T-helper 17 cell (primary cell): Measurements from ENCODE around the gene ATF6. TPM values are rescaled to one million over a fixed set of nuclear protein-coding genes. Genes with fewer than 3 reads are reported as not detected.
A peak's percentile ranks its signal among the peaks of the same experiment; 100 is the strongest.

ENCODE experiments used
- ATAC-seq: fragments of 150-1000 bp; cut with Tn5 transposase; 2 replicates; pipeline ENCODE4 v1.10.0; 2021; ENCODE audit warnings: mild to moderate bottlenecking, moderate library complexity
- DNase-seq, 3 donors: peaks; one replicate each; pipeline versions ENCODE4 v3.0.0 to v3.0.0-alpha.2; 2020 to 2021
- H3K9me3 ChIP-seq: one replicate; pipeline ENCODE4 v1.7.0; 2013; ENCODE audit warnings: low read length, mild to moderate bottlenecking; ENCODE audit not compliant: control insufficient read depth, poor library complexity, severe bottlenecking
- H3K27ac Mint-ChIP-seq: one replicate; pipeline ENCODE4 v1.8.0; 2022; ENCODE audit warnings: mild to moderate bottlenecking, moderate library complexity, mixed read lengths
- H3K27me3 Mint-ChIP-seq: one replicate; pipeline ENCODE4 v1.8.0; 2022; ENCODE audit warnings: mixed read lengths
- H3K36me3 Mint-ChIP-seq: one replicate; pipeline ENCODE4 v1.8.0; 2022; ENCODE audit warnings: low read depth, mixed read lengths
- H3K4me1 Mint-ChIP-seq: one replicate; pipeline ENCODE4 v1.8.0; 2022; ENCODE audit warnings: mild to moderate bottlenecking, mixed read lengths
- H3K4me3 Mint-ChIP-seq: one replicate; pipeline ENCODE4 v1.8.0; 2022; ENCODE audit warnings: mild to moderate bottlenecking, moderate library complexity, mixed read lengths
- total RNA-seq, 4 donors: library from RNA in 2 of 4; stranded (reverse) in 2 of 4; gene quantifications; one replicate each; pipeline ENCODE4 v1.2.3 and lab custom pipeline; 2022 to 2026

ATF6 gene
- total RNA-seq, 2 donors from 2014 or later: 17.0 to 18.6 TPM

DNA sequence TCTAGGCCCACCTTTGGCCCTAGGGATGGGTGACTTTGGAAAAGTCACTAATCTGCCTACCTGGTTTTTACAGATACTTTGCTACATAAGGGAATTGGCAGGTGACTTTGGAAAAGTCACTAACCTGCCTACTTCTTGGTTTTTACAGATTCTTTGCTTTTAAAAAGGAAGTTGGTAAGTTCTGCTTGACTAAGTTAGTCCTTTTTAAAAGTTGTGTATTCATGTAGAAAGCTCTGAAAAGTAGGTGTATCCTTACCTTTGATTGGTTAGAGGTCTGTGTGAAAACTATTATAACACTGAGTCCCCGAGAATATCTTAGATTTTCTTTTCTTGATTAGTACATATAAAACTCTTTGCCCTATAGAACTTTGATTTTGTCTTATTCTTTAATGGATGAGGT, 12.4 kb downstream of the ATF6 start:
- H3K27me3 Mint-ChIP-seq: no peaks in the 10 kb centered on the region
- no peak for DNase-seq
- peaks cover 2% of the 10 kb centered on the region for H3K36me3 Mint-ChIP-seq
- no peak overlapping the region for H3K4me3 Mint-ChIP-seq
- peaks cover 15% of the 10 kb centered on the region for H3K4me1 Mint-ChIP-seq
- H3K9me3 ChIP-seq: no peaks in the 10 kb centered on the region
- H3K27ac Mint-ChIP-seq: peak overlapping the region; percentile 45
- ATAC-seq: no peak

- no peak overlapping the region for H3K4me3 Mint-ChIP-seq
- no peaks in the 10 kb centered on the region for H3K27me3 Mint-ChIP-seq
- ATAC-seq: no peak
- H3K27ac Mint-ChIP-seq: no peak overlapping the region
- H3K36me3 Mint-ChIP-seq: peaks cover 2% of the 10 kb centered on the region
- no peak for DNase-seq
- no peaks in the 10 kb centered on the region for H3K9me3 ChIP-seq
- peaks cover 8% of the 10 kb centered on the region for H3K4me1 Mint-ChIP-seq
Measured at GRCh38 chr1:161779393-161779792, 13.3 kb downstream of the ATF6 start.

DNA sequence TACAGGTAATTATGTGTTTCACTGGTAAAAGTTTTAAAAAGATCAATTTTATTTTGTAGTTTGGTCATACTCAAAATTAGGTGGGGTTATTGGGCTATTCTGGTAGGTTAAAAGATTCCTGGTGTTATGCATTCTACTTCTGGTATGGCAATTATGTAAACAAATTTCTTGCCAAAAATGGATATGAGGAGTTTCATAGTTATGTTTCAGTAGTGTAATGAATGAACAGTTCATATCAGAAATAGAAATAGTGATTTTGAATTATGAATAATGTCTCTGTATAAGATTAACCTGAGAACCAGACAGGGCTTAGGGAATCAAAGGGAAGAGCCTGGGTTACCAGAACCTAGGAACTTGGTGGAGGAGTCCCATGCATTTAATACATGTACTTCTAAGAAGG, 15.9 kb downstream of the ATF6 start:
- Mint-ChIP-seq H3K27me3 (no peaks in the 10 kb centered on the region), H3K36me3 (peaks cover 10% of the 10 kb centered on the region)
- no peak for ATAC-seq

DNA sequence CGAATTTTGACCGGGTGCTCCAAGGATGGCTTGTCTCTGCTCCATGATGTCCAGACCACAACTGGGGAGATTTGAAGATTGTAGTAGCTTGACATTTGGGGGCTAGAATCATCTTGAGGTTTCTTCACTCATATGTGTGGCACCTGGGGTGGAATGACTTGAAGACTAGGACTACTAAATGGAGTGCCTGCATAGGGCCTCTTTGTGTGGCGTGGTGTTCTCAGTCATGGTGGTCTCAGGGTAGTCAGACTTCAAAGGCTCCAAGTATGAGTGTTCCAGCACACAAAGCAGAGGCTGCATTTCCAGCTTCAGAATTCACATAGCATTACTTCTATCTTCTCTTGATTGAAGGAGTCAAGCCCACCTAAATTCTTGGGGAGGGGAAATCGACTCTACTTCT, 16.8 kb downstream of the ATF6 start:
- Mint-ChIP-seq H3K36me3 (peaks cover 10% of the 10 kb centered on the region), H3K4me3 (no peak overlapping the region), H3K27ac (peak overlapping the region; percentile 34), H3K4me1 (peaks cover 14% of the 10 kb centered on the region), H3K27me3 (no peaks in the 10 kb centered on the region)
- H3K9me3 ChIP-seq: no peaks in the 10 kb centered on the region
- no peak for ATAC-seq
- DNase-seq: no peak

More for the DNA sequence above, 15.9 kb downstream of the ATF6 start:
- no peak for DNase-seq
- Mint-ChIP-seq H3K4me3 (no peak overlapping the region), H3K27ac (peak overlapping the region; percentile 24), H3K4me1 (peaks cover 12% of the 10 kb centered on the region)
- H3K9me3 ChIP-seq: no peaks in the 10 kb centered on the region

- ATAC-seq: no peak
Measured at GRCh38 chr1:161784968-161785367, 18.8 kb downstream of the ATF6 start.

GRCh38 chr1:161787355-161787754, 21.2 kb downstream of the ATF6 start:
- Mint-ChIP-seq H3K36me3 (peaks cover 10% of the 10 kb centered on the region), H3K27ac (peak overlapping the region; percentile 47), H3K27me3 (no peaks in the 10 kb centered on the region), H3K4me1 (peaks cover 14% of the 10 kb centered on the region), H3K4me3 (no peak overlapping the region)
- no peak for ATAC-seq
- DNase-seq: no peak
- no peaks in the 10 kb centered on the region for H3K9me3 ChIP-seq

More at GRCh38 chr1:161784968-161785367, 18.8 kb downstream of the ATF6 start:
- H3K36me3 Mint-ChIP-seq: peaks cover 10% of the 10 kb centered on the region
- no peak overlapping the region for H3K4me3 Mint-ChIP-seq
- peaks cover 14% of the 10 kb centered on the region for H3K4me1 Mint-ChIP-seq
- no peak for DNase-seq
- H3K27ac Mint-ChIP-seq: peak overlapping the region; percentile 32
- H3K27me3 Mint-ChIP-seq: no peaks in the 10 kb centered on the region
- no peaks in the 10 kb centered on the region for H3K9me3 ChIP-seq

DNA sequence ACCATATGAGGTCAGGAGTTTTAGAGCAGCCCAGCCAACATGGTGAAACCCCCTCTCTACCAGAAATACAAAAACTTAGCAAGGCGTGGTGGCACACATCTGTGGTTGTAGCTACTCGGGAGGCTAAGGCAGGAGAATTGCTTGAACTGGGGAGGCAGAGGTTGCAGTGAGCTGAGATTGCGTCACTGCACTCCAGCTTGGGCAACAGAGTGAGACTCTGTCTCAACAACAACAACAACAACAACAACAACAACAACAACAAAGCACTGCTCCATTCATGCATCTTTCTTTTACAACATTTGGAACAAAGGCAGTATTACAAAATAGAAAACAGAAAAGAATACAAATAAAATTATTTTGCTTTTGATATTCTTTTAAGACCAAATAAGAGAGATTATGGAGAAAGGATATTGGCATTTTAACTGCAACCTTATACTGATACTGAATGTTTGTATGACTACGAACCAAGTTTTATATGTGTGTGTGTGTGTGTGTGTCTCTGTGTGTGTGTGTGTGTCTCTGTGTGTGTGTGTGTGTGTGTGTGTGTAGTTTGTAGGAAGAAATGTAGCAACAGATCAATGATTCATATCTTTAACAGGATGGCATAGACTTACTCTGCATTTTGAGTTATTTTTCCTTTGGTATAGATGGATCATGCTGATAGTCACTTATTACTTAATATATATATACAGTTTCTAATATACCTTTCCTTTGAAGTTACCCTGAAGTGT, 24.6 kb downstream of the ATF6 start:
- peaks cover 15% of the 10 kb centered on the region for H3K4me1 Mint-ChIP-seq
- no peaks in the 10 kb centered on the region for H3K27me3 Mint-ChIP-seq
- ATAC-seq: no peak
- no peak overlapping the region for H3K4me3 Mint-ChIP-seq
- H3K27ac Mint-ChIP-seq: no peak overlapping the region
- H3K36me3 Mint-ChIP-seq: peaks cover 13% of the 10 kb centered on the region
- no peak for DNase-seq
- H3K9me3 ChIP-seq: no peaks in the 10 kb centered on the region

GRCh38 chr1:161791904-161792655, 26.0 kb downstream of the ATF6 start:
- DNase-seq: no peak
- Mint-ChIP-seq H3K4me3 (no peak overlapping the region), H3K27me3 (no peaks in the 10 kb centered on the region), H3K36me3 (peaks cover 9% of the 10 kb centered on the region), H3K27ac (no peak overlapping the region), H3K4me1 (peaks cover 15% of the 10 kb centered on the region)
- no peaks in the 10 kb centered on the region for H3K9me3 ChIP-seq
- no peak for ATAC-seq

DNA sequence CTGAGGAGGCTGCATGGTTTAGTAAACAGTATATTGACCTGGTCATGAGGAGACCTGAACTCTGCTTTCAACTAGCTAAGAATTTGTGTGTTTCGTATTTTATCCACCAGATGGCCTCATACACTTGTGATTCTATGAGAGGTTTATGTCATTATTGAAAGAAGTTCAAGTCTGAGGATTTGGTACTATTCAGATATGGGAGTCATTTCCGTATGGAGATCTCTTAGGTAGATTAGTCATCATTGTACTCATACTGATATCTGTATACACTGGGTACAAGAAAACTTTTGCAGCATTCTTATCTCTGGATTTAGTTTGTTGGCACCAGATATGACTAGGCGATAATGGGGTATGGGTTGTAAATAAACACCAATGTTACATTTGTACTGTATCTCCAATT, 26.6 kb downstream of the ATF6 start:
- no peaks in the 10 kb centered on the region for H3K9me3 ChIP-seq

GRCh38 chr1:161799792-161800191, 33.7 kb downstream of the ATF6 start:
- DNase-seq (no peak), ATAC-seq (no peak)
- peak overlapping the region; percentile 34 for H3K27ac Mint-ChIP-seq
- H3K4me1 Mint-ChIP-seq: peaks cover 5% of the 10 kb centered on the region
- H3K4me3 Mint-ChIP-seq: no peak overlapping the region
- H3K9me3 ChIP-seq: no peaks in the 10 kb centered on the region
- H3K36me3 Mint-ChIP-seq: peaks cover 8% of the 10 kb centered on the region
- H3K27me3 Mint-ChIP-seq: no peaks in the 10 kb centered on the region

More for the DNA sequence above, 26.6 kb downstream of the ATF6 start:
- H3K27me3 Mint-ChIP-seq: no peaks in the 10 kb centered on the region
- DNase-seq: no peak
- H3K4me1 Mint-ChIP-seq: peaks cover 13% of the 10 kb centered on the region
- H3K36me3 Mint-ChIP-seq: peaks cover 11% of the 10 kb centered on the region
- ATAC-seq: peak; percentile 72
- no peak overlapping the region for H3K4me3 Mint-ChIP-seq
- peak overlapping the region; percentile 19 for H3K27ac Mint-ChIP-seq

- DNase-seq (no peak), ATAC-seq (no peak)
- H3K27ac Mint-ChIP-seq: no peak overlapping the region
- peaks cover 14% of the 10 kb centered on the region for H3K4me1 Mint-ChIP-seq
- H3K36me3 Mint-ChIP-seq: peaks cover 9% of the 10 kb centered on the region
- H3K27me3 Mint-ChIP-seq: no peaks in the 10 kb centered on the region
- no peaks in the 10 kb centered on the region for H3K9me3 ChIP-seq
- no peak overlapping the region for H3K4me3 Mint-ChIP-seq
Measured at GRCh38 chr1:161801955-161802354, 35.8 kb downstream of the ATF6 start.

- Mint-ChIP-seq H3K27me3 (no peaks in the 10 kb centered on the region), H3K27ac (peak overlapping the region; percentile 9), H3K4me3 (peak overlapping the region; percentile 43), H3K4me1 (peaks cover 16% of the 10 kb centered on the region), H3K36me3 (peaks cover 6% of the 10 kb centered on the region)
- DNase-seq (no peak), ATAC-seq (no peak)
- no peaks in the 10 kb centered on the region for H3K9me3 ChIP-seq
Measured at GRCh38 chr1:161803181-161803580, 37.1 kb downstream of the ATF6 start.

- ATAC-seq (no peak), DNase-seq (no peak)
- H3K4me1 Mint-ChIP-seq: peaks cover 16% of the 10 kb centered on the region
- H3K4me3 Mint-ChIP-seq: no peak overlapping the region
- no peaks in the 10 kb centered on the region for H3K9me3 ChIP-seq
- H3K36me3 Mint-ChIP-seq: peaks cover 6% of the 10 kb centered on the region
- no peaks in the 10 kb centered on the region for H3K27me3 Mint-ChIP-seq
- peak overlapping the region; percentile 73 for H3K27ac Mint-ChIP-seq
Measured at GRCh38 chr1:161805399-161806197, 39.5 kb downstream of the ATF6 start.
